GM21576 (cell line): ENCODE data around the gene SCNN1B.
"Not testable (repeated sequence)": the region's sequence is repeated elsewhere in the genome, so short reads cannot be mapped to it uniquely, and the experiment has no call there.

Experiments
- ATAC-seq: cut with Tn5 transposase; IDR thresholded peaks from one replicate; pipeline ENCODE4 v1.9.1; 2021; ENCODE audit warnings: mild to moderate bottlenecking, moderate library complexity; ENCODE audit not compliant: unreplicated experiment

The SCNN1B gene

DNA sequence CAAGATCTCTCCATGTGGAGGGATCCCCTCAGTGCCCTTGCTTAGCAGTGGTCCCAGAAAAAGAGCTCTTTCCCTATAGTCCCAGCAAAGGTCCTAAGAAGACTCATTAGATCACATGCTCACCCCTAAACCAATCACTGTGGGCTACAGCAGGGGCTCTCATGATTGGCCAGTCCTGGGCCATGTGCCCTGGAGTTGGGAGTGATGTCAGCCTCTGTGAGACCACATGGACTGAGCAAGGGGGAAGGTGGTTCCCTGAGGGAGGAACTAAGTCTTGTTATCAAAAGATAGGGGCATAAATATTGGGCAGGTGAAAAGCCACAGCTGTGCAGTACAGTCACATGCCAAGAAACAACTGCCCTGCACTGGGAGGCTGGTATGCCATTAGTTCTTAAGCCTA, 51.3 kb downstream of the SCNN1B start:
- ATAC-seq: no peak

DNA sequence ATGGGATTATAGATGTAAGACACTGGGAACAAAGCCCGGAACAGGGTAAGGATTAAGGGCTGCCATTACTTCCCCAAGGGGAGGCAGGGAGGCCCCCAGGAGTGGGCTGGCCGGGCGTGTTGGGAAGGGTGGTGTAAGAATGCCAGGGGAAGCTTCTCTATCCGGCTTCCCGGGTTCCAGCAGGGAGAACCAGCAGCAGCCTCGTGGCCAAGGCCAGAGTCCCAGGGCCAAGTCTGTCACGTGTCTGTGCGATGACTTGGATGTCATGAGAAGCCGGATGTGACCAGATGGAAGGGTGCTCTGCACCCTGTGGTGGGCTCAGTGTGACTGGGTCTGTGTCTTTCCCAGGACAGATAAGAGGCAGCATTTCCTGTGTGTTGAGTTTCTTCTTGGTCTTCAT, 52.1 kb downstream of the SCNN1B start:
- ATAC-seq: no peak

DNA sequence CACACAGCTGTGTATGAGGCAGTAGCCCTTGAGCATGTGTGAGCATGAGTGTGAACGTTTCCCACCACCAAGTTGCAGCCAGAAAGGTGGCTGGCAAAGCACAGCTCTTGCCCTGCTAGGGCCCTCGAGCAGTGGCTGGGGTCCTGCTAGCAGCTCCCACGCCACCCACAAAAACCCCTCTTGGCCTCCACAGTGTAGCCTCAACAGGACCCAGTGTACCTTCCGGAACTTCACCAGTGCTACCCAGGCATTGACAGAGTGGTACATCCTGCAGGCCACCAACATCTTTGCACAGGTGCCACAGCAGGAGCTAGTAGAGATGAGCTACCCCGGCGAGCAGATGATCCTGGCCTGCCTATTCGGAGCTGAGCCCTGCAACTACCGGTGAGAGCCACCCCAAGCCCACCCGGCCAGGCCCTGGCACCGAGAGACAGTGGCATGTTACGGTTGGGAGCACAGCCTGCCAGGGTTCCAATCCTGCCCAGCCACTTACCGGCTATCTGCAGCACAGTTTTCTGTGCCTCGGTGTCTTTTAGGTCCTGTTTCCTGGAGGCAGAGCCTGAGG, 53.1 kb downstream of the SCNN1B start:
- no peak for ATAC-seq

DNA sequence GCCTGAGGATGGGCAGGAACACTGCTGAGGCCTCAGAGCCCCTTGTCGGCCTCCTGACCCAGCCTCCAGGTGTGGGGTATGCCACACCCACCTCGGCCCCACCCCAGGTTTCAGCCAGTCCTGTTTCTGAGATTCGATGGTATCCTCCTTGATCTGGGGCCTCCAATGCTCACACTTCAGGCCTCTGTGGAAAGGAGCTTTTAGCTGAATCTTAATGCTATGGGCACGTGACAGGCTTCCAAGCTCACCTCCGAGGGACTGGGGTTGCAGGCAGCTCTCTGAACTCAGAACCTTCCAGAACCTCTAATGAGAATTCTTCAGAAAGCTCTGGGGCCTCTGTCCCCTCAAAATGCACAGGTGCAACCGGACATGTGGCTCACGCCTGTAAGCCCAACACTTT, 54.8 kb downstream of the SCNN1B start:
- no peak for ATAC-seq

DNA sequence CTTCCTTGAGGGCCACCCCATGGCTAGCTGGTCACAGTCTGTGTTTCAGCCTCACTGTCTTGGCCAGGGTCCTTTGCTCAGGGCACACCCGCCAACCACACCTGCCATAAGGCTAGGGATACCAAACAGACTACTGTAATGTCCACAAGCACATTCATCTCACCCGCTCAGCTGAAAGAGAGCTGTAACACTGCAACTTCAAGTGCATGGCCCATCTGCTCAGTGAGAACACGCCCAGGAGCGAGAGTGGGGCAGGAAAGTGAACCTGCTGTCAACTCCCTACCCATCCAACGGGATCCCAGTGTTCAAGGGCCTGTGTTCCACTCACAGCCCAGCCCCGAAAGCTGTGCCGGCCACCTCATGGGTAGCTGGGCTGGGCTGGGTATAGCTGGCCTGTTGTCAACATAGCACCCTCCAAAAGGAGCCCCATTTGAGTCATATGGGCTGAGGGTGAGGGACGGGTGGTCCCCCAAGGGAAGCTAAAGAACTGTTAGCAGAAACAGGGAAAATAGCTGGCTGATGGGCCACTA, 55.7 kb downstream of the SCNN1B start:
- no peak for ATAC-seq

DNA sequence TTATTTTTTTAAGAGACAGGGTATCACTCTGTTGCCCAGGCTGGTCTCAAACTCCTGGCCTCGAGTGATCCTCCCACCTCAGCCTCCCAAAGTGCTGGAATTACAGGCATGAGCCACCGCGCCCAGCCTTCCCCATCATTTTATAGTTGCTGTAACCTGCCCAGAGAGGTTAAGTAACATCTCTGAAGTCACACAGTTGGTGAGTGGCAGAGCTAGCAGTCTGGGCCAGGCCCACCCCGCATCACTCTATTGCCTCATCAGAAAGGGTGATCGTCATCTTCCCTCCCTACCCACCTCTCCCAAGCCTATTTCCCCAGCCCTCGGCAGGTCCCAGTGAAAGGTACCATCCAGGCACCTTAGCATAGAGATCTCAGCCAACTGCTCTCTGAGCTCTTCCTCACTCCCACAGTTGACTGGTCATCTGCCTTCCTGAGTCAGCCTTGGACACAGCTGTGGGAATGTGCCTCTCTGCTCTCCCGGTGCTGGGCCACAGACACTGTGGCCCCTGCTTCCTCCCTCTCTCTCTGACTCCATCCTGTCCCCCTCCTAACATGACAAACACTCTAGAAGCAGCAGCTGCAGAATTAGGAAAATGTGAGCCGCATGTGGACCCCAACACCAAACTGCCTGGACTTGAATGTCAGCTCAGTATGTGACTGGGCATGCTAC, 57.1 kb downstream of the SCNN1B start:
- ATAC-seq: no peak

DNA sequence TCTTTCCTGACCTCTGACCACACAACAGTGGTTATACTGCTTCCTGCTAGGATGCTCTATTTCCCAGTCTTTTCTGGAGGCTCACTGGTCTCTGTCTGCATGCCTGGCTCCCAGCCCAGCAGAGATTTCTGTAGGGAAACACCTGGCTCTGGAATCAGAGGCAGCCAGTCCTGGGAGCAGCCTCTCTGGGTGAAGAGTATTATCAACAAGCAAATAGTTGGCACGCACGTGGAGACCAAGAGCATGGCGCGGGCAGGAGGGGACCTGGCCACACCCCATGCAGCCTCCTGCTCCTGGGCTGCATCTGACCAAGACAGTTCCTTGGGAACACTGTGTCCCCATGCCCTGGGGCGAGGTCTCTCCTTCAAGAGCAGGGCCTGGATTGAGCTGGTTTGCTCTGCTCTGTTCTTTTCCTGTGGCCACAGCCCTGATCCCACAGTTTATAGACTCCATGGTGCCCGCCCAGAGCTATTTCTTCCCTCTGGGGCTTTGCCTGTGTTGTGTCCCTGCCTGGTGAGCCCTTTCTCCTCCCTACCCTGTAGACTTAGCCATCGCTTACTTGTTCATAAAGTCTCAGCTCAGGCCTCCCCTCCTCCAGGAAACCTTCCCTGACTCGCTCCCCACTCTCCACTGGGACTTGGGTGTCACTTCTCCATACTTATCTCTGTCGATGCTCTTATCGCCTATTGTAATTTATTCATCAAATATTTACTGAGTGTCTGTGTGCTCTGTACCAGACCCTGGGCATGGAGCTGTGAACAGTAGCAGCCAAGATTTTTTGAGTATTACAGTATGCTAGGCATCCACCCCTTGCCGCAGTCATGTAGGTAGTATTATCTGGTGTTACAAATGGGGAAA, 60.6 kb downstream of the SCNN1B start:
- ATAC-seq: no peak

DNA sequence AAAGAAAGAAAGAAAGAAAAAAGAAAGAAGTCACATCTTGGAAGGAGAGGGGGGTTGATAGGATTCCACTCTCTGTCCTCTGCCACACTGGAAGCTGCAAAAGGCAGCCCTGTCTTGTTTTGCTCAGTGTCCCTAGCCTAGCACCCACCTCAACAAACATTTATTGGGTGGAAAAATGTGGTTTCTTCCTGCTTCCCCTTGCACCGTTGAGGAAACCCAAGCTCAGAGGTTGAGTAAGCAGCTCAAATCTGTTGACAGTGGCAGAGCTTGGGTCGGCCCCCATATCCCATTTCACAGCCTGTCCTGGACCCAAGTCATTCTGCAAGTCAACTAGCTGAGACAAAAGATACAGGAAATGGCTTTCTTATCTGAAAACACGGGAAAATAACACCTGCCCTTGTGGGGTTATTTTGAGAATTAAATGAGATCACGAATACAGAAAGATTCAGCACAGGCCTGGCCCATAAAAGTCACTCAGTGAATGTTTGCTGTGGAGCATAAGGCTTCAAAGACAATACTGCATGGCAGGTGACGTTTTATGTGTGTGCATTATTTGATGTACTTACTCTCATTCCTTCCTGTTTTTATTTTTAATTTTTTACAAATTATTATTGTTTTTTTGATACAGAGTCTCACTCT, 63.6 kb downstream of the SCNN1B start:
- ATAC-seq: no peak

DNA sequence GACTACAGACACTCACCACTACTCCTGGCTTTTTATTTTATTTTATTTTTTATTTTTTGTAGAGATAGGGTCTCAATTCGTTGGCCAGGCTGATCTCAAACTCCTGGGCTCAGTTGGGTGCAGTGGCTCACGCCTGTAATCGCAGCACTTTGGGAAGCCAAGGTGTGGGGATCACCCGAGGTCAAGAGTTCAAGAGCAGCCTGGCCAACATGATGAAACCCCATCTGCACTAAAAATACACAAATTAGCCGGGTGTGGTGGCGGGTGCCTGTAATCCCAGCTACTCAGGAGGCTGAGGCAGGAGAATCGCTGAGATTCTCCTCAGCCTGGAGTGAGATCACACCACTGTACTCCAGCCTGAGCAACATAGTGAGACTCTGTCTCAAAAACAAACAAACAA, 64.2 kb downstream of the SCNN1B start:
- ATAC-seq: not testable (repeated sequence)

DNA sequence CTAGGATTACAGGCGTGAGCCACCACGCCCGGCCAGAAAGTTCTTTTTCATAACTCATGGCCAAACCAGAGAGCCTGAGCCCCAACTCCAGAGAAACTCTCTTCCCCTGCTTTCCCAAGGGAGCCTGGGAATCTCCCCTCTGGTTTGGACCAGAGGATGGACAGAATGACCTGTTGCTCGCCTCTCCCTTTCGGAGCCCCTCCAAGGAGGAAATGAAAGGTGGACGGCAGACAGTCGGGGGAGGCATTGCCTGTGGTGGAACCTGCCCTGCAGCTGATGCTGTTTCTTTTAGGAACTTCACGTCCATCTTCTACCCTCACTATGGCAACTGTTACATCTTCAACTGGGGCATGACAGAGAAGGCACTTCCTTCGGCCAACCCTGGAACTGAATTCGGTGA, 65.5 kb downstream of the SCNN1B start:
- no peak for ATAC-seq

DNA sequence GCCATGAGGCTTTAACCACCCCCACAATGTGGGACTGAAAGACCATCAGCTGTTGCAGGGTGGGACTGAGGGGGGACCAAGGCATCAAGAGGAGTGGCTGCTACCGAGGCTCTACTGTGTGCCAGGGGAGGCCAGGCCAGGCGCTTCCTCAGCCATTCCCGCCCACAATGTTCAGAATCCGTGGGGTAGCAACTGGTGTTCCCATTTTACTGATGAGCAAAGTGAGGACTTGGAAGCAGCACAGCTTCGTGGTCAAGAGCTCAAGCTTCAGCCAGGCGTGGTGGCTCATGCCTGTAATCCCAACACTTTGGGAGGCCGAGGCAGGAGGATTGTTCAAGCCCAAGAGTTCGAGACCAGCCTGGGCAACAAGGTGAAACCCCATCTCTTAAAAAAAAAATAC, 65.9 kb downstream of the SCNN1B start:
- no peak for ATAC-seq

DNA sequence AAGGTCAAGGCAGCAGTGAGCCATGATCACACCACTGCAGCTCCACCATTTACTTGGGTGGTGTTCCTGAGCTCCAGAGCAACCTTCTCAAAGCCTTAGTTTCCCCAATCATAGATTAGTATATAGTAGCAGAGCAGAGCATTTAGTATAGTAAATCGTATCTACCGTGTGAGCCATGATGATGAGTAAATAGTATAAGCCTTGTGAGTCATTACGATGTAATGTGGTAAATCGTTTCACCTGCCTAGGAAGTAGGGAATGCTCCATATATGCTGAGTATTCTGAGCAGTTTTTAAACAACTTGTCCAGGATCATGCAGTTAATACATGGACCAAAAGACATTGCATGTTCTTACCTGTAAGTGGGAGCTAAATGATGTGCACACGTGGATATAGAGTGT, 66.4 kb downstream of the SCNN1B start:
- ATAC-seq: no peak

DNA sequence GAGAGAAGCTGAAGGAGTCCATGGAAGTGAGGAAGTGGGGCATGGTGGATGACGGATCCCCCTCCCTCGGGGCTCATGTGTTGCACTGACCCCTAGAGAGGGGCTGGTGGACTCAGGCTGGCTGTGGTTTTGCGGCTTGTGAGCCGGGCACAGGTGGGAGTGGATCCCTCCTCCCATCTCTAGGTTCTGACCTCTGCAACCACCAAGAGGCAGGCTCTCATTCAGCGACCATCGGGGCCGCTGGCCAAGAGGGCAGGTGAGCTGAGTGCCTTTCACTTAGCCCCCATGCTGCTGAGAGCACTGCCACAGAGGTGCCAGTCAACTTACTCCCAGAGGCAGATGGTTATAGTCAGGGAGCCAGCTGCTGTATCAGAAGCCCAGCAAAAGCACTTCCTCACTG, 67.3 kb downstream of the SCNN1B start:
- ATAC-seq: no peak

DNA sequence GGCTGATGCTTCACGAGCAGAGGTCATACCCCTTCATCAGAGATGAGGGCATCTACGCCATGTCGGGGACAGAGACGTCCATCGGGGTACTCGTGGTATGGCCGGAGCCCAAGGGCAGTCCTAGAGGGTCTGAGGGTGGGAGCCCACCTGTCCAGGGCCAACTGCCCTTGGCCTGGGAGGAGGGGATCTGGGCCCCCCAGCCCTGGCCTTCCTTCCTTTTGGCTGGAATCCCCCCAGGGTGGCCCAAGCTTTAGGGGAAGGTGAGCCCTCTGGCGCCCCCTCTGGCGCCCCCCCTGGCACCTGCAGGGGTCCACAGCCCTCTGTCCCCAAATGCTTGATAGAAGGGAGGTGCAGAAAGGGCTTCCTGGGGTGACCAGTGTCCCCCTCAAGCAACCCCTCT, 69.3 kb downstream of the SCNN1B start:
- no peak for ATAC-seq

DNA sequence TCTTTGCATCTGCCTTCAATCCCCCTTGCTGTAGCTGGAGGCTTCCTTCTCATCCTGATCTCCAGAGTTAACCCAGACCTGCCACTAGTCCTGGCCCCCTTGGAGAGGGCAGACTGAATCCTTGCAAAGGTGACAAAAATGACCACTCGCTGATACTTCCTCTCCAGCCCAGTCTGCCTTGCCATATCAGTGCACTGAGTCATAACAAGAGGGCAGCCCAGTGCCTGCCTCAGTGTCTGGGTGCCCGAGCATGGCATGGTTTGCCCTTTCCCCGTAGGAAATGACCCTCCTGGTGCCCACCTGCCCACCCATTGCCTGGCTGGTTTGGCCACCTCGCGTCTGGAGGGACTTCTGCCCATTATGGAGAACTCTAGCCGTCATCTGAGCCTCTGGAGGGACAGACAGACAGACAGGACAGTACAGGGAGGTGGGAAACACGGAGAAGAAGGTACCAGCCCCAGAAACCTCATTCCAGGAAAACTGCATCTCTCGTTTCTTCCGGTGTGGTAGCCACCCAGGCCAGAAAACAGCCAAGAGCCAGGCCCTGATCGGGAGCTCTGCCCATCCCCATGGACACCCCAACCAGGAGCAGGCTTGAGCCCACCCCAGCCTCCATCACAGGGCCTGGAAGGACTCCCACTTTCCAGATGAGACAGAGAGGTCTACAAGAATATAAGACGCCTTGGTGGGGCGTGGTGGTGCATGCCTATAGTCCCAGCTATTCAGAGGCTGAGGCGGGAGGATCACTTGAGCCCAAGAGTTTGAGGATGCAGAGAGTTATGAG, 71.5 kb downstream of the SCNN1B start:
- no peak for ATAC-seq

DNA sequence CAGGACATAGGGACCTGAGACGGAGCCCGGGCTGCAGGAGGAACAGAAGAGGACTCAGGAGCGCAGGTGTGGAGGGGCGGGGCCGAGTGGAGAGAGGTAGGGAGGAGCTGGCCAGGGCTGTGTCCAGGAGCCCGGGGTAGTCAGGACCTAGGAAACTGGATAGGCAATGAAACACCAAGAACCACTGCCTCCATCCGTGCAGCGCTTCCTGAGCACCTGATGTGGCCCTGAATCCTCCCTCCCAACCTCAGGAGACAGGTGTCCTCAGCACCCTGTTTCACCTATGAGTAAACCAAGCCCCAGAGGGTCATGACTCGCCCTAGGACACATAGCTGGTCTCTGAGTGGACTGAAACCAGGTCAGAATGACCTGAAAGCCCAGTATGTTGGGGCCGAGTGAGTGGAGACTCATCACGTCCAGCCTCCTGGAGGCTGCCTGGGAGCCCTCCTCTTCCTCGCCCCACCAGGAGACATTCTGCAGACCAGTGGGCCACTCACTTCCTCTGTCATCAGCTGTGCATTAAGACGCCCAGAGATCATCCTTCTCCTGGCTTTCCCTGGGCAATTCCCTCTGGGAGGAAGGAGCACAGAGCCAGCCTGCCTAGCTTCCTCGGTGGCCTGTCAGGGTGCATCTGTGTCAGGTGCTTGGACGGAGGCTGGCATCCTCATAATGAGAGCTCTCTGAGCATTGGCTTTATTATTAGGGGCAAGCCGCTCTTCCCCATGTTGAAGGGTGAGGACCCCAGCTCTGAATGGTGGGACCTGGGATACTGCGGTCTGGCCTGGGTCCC, 72.8 kb downstream of the SCNN1B start:
- ATAC-seq: no peak

DNA sequence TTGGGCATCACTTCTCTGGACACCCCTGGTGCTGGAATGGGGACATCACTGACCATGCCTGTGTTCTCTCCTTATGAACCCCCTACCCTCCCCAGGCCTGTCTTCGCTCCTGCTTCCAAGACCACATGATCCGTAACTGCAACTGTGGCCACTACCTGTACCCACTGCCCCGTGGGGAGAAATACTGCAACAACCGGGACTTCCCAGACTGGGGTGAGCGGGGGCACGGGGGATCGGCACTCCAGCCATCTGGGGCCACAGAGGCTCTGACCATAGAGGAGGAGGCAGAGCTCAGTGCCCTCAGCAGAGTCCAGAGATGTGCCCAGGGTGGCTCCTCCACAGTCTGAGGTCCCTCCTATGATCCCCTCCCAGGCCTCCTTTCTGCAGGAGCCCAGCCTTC, 73.5 kb downstream of the SCNN1B start:
- no peak for ATAC-seq

DNA sequence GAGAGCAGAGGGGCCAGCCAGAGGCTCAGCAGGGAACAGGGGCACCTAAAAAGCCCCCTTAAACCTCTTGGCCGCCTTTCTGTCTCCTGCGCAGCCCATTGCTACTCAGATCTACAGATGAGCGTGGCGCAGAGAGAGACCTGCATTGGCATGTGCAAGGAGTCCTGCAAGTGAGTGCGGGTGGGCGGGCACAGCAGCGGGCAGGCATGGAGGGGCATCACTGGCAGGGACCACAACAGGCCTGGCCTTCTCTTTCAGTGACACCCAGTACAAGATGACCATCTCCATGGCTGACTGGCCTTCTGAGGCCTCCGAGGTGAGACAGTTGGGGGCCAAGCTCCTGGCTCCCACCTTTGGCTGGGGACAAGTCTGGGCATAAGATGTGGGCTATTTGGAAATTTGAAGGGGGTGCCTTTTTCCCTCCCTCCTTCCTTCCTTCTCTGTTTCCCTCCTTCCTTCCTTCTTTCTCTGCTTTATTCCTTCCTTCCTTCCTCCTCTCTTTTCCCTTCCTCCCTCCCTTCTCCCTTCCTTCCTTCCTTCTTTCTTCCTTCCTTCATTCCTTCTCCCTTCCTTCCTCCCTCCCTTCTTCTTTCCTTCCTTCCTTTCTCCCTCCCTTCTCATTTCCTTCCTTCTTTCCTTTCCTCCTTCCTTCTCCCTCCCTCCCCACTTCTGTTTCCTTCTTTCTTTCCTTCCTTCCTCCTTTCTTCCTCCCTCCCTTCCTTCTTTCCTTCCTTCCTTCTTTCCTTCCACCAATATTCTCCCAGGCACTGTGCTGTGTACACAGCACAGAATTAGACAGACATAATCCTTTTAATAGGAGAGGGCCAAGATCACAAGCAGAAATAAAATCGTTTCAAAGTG, 75.2 kb downstream of the SCNN1B start:
- no peak for ATAC-seq

DNA sequence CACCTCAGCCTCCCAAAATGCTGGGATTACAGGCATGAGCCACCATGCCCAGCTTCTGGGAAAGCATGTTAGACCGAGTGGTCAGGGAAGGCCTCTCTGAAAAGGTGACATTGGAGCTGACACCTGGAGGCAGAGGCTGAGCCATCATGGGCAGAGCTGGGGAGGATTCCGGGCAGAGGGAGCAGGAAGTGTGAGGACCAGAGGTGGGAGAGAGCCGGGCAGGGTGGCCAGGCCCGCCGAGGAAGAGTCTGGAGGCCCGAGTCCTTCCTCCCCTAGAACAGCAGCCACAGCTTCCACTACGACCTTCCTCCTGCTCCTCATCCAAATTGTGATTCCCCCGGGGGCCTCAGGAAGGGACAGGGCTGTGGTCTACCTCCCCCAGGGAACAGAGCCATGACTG, 76.2 kb downstream of the SCNN1B start:
- no peak for ATAC-seq
